Measurements from ENCODE around the gene NEU1.
A peak's percentile ranks its signal among the peaks of the same experiment; 100 is the strongest.

The NEU1 gene

DNA sequence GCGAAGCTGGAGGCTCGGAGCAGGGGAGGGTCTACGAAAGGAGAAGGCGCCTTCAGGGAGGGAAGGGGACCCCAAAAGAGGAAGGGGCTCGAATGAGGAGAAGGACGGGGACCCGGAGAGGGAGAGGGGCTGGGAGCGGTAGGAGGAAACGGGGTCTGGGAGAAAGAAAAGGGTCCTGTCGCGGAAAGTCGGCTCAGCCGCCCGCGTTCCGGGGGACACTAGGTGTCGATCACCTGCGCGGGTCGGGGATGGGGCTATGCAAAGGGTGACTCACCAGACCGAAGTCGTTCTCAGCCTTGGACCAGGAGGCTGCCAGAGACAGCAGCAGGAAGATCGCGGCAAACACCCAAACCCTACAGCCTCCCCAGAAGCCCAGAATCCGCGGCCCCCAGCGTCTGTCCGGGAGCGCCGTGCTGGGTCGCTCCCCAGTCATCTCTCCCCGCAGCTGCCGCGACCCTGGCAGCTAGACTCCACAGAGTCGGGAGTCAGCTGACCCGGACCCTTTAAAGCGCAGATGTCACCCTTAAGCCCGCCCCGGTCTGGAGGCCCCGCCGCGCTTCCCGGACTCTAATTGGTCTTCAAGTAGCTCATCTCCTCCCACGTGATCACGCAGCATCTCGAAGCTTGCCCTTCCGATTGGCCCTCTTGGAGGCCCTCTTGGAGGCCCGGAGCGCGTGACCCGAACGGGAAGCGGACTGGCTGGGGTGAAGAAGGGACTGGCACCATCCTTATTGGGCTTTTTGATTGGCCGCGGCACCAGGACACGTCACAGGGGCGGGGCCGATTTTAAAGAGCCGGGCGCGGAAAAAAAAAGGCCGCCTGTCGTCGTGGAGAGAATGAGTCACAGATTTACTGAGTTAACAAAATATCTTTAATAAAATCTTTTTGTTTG is at the start of gene NEU1:
Gene NEU1 (minus strand): TSS at position 478 of the 892 bp plus-strand sequence. CDS start 45 bp downstream, at position 433.
- TF ChIP-seq GATA2 (IDR thresholded peaks at IDR 0.05; ENCODE audit: low read depth, low read length) (no peak), GATA3 (IDR thresholded peaks at IDR 0.05; ENCODE audit: low read depth, low read length) (no peak)

DNA sequence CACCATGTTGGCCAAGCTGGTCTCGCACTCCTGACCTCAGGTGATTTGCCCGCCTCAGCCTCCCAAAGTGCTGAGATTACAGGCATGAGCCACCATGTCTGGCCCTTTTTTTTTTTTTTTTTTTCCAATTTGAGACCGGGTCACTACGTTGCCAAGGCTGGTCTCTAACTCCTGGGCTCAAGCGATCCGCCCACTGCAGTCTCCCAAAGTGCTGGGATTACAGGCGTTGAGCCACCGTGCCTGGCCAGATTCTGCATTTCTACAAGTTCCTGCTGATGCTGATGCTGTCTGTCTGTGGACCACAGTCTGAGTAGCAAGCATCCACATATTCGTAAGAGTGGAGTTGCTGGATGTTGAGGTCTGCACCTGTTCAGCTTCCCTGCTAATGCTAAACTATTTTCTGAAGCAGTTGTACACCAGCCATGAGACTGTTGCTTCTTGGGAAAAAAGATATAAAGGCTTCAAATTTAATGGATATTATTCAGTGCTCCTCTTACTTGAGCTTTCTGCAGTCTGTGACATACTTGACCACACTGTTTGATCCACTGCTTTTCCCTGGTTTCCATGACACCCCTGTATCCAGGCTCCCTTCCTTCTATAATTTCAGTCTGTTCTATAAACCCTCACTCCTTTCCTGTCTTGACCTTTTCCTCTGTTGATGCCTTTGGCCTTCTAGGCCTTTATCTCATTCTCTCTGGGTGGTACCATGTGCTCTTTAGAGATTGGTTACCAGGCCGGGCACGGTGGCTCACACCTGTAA is 49.4 kb upstream of the NEU1 start:
- TF ChIP-seq GATA3 (IDR thresholded peaks at IDR 0.05; ENCODE audit: low read depth, low read length) (no peak), GATA2 (IDR thresholded peaks at IDR 0.05; ENCODE audit: low read depth, low read length) (no peak)

DNA sequence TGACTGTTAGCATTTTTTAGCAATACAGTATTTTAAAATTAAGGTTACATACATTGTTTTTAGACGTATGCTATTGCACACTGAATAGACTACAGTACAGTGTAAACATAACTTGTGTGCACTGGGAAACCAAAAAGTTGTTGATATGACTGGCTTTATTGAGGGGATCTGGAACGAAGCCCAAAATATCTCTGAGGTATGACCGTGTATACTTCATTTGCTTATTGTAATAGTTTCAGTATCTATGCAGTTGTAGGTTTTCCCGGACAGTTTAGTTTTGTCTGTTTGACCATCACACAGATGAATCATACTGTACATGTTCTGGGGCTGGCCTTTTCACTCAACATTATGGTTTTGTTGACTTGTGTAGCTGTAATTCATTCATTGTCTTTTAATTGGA is 46.2 kb upstream of the NEU1 start:
- TF ChIP-seq GATA3 (IDR thresholded peaks at IDR 0.05; ENCODE audit: low read depth, low read length), result no peak
- no peak for TF ChIP-seq GATA2 (IDR thresholded peaks at IDR 0.05; ENCODE audit: low read depth, low read length)

- TF ChIP-seq GATA3 (IDR thresholded peaks at IDR 0.05; ENCODE audit: low read depth, low read length), result no peak
Observed at GRCh38 chr6:31907158-31907813, 44.7 kb upstream of the NEU1 start.

- TF ChIP-seq GATA2 (IDR thresholded peaks at IDR 0.05; ENCODE audit: low read depth, low read length), result no peak
Observed at GRCh38 chr6:31906122-31906521, 43.5 kb upstream of the NEU1 start.

- no peak for TF ChIP-seq GATA2 (IDR thresholded peaks at IDR 0.05; ENCODE audit: low read depth, low read length)
- no peak for TF ChIP-seq GATA3 (IDR thresholded peaks at IDR 0.05; ENCODE audit: low read depth, low read length)
Observed at GRCh38 chr6:31905041-31905440, 42.4 kb upstream of the NEU1 start.

- TF ChIP-seq GATA3 (IDR thresholded peaks at IDR 0.05; ENCODE audit: low read depth, low read length), result no peak
- TF ChIP-seq GATA2 (IDR thresholded peaks at IDR 0.05; ENCODE audit: low read depth, low read length), result no peak
Observed at GRCh38 chr6:31903957-31904356, 41.3 kb upstream of the NEU1 start.

GRCh38 chr6:31901953-31902643 is 39.5 kb upstream of the NEU1 start, which contains the start of gene ZBTB12:
Gene ZBTB12 (minus strand): TSS chr6:31902086. CDS start chr6:31901305, 781 bp downstream.
- TF ChIP-seq GATA2 (IDR thresholded peaks at IDR 0.05; ENCODE audit: low read depth, low read length), result peak; percentile 16; the same call in 1 of the 2 replicates
- no peak for TF ChIP-seq GATA3 (IDR thresholded peaks at IDR 0.05; ENCODE audit: low read depth, low read length)

- TF ChIP-seq GATA2 (IDR thresholded peaks at IDR 0.05; ENCODE audit: low read depth, low read length) (no peak), GATA3 (IDR thresholded peaks at IDR 0.05; ENCODE audit: low read depth, low read length) (no peak)
Observed at GRCh38 chr6:31901415-31901952, 38.9 kb upstream of the NEU1 start.

GRCh38 chr6:31900917-31901414 is 38.3 kb upstream of the NEU1 start:
- TF ChIP-seq GATA3 (IDR thresholded peaks at IDR 0.05; ENCODE audit: low read depth, low read length), result no peak
- no peak for TF ChIP-seq GATA2 (IDR thresholded peaks at IDR 0.05; ENCODE audit: low read depth, low read length)

GRCh38 chr6:31899882-31900722 is 37.5 kb upstream of the NEU1 start:
- TF ChIP-seq GATA3 (IDR thresholded peaks at IDR 0.05; ENCODE audit: low read depth, low read length), result no peak
- TF ChIP-seq GATA2 (IDR thresholded peaks at IDR 0.05; ENCODE audit: low read depth, low read length), result no peak

GRCh38 chr6:31899215-31899614 is 36.6 kb upstream of the NEU1 start:
- no peak for TF ChIP-seq GATA2 (IDR thresholded peaks at IDR 0.05; ENCODE audit: low read depth, low read length)
- no peak for TF ChIP-seq GATA3 (IDR thresholded peaks at IDR 0.05; ENCODE audit: low read depth, low read length)
